GM18519 (cell line): ENCODE data around the gene MAP2K5.
"Not testable (repeated sequence)": the region's sequence is repeated elsewhere in the genome, so short reads cannot be mapped to it uniquely, and the experiment has no call there.

Experiments used
- ATAC-seq: cut with Tn5 transposase; IDR thresholded peaks from one replicate; pipeline ENCODE4 v1.9.1; 2021; ENCODE audit warnings: mild to moderate bottlenecking, moderate library complexity; ENCODE audit not compliant: unreplicated experiment, low FRiP score

Gene MAP2K5

GRCh38 chr15:67646847-67647246 lies 104.3 kb downstream of the MAP2K5 start:
- no peak for ATAC-seq

DNA sequence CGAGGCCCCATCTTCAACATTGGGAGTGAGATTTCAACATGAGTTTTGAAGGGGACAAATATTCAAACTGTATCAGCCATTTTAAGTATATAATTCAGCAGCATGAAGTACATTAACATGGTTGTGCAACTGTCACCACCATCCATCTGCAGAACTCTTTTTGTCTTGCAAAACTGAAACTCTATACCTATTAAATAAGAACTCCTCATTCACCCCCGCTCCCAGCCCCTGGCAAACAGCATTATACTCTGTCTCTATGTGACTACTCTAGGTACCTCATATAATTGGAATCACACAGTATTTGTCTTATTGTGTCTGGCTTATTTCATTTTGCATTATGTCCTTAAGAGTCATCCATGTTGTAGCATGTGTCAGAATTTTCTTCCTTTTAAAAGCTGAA lies 110.1 kb downstream of the MAP2K5 start:
- ATAC-seq = no peak

DNA sequence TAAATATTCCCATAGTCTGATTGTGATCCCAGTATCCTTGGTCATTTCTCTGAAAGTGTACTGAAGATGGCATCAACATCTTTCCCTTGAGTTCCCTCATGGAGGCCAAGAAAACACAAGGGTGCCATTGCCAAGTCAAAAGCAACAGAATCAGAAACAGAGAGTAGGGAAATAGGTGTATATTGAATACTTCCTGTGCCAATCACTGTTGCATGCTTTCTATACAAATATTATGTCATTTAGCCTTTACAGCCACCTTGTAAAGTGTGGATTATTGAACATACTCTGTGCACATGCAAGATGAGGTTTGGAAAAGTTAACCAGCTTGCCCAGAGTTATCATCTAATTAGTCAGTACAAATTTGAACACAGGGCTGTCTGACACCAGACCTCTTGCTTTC lies 117.9 kb downstream of the MAP2K5 start:
- ATAC-seq = no peak

GRCh38 chr15:67660874-67661606 lies 118.5 kb downstream of the MAP2K5 start:
- ATAC-seq = no peak

GRCh38 chr15:67670647-67671305 lies 128.3 kb downstream of the MAP2K5 start:
- no peak for ATAC-seq

- not testable (repeated sequence) for ATAC-seq
Measured at GRCh38 chr15:67672834-67673233, 130.3 kb downstream of the MAP2K5 start.

DNA sequence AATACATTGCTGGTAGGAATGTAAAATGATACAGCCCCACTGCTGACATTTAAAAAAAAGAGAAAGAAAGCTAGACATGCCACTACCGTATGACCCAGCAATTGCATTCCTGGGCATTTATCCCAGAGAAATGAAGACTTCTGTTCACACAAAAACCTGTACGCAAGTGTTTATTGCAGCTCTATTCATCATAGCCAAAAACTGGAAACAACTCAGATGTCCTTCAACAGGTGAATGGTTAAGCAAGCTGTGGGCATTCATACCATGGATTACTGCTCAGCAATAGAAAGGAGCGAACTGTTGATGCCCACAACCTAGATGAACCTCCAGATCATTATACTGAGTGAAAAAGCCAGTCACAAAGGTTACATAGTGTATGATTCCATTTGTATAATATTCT lies 132.5 kb downstream of the MAP2K5 start:
- no peak for ATAC-seq

DNA sequence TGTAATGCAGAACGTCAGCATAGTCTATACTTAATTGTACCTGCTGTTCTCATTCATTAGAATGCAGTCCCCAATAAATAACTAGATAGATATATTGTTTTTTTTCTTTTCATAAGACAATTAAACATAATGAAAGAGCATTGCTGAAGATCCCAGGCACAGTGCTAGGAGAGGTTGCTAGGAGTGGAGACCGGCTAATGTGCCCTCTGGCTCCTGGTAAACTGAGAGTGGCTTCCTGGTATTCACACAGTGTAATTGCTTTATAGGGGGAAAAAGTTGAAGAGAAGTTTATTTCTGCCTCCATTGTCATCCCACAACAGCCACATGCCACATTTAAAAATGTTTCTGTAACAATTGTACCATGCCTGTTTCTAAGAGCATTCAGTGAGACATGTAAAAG lies 135.6 kb downstream of the MAP2K5 start:
- no peak for ATAC-seq

DNA sequence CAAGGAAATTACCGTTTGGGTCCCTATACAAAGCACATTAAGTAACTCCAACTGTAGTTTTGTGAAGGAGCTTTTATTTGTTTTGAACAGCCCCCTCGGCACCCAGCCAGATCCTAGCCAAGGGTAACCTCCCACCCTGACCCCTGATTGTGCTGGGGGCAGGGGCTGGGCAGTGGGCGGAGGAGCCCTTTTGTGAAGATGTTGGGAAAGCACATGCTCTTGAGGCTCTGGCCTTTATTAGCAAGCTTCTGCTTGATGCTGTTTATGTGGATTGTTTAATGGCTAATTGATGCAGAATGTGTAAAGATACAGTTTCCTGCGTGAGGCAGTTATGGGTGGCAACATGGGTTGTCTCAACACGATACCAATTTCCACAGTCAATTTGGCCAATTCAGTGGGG lies 136.5 kb downstream of the MAP2K5 start:
- ATAC-seq = no peak

DNA sequence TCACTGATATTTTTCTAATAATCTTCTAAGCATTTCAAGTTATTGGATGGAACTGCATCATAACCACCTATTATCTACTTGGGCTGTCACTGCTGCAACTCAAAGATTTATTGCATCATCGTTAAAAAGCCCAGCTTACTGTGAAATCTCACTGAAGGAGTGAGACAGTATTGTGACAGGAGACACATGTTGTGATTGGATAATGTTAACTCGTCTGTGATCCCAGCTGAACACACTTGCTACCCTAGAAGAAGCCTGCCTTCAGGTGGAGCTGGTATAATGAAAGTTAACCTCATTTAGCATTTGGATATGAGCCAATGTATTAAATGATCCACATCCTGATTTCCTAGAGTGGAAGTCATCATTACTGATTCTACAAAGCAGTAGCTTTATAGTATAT lies 138.1 kb downstream of the MAP2K5 start:
- no peak for ATAC-seq

DNA sequence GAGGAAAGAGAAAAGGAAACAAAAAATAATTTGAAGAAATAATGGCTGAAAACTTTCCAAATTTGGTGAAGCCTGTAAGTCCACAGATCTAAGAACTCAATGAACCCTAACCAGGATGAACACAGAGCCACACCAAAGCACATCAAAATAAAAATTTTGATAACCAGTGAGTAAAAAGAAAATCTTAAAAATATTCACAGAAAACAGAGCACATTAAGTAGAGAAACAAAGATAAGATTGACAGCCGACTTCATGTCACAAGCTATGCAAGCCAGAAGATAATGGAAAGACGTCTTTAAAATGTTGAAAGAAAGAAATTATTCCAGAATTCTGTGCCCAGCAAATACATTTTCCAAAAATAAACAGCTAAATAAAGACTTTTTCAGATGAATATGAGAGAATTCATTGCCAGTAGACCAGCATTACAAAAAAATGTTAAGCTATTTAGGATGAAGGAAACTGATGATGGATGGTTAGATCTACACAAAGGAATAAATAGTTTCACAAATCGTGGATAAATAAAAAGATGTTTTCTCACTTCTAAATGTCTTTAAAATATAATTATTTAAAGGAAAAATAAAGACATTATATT lies 142.6 kb downstream of the MAP2K5 start:
- ATAC-seq = no peak

GRCh38 chr15:67685716-67686115 lies 143.2 kb downstream of the MAP2K5 start:
- ATAC-seq = no peak

DNA sequence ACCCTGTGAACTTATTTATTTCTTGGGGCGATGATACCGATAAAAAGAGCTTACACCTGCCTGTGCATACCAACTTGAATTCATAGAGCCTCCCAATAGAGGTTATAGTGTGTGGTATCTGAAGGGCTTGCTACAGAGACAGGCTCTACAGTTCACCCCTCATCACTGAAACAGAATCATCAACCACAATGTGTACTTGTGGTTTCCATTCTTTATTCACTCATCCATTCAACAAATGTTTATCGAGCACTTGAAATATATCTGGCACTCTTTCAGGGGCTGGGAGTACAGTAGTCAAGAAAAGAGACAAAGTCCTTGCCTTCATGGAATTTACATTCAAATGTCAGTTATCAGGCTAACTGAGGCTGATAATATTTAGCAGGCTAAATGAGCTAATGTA lies 148.4 kb downstream of the MAP2K5 start:
- ATAC-seq = no peak

- no peak for ATAC-seq
Measured at GRCh38 chr15:67691450-67691849, 148.9 kb downstream of the MAP2K5 start.

- ATAC-seq = no peak
Measured at GRCh38 chr15:67692573-67692972, 150.1 kb downstream of the MAP2K5 start.

- ATAC-seq = no peak
Measured at GRCh38 chr15:67696087-67696486, 153.6 kb downstream of the MAP2K5 start.

- ATAC-seq = no peak
Measured at GRCh38 chr15:67700023-67700422, 157.5 kb downstream of the MAP2K5 start.

DNA sequence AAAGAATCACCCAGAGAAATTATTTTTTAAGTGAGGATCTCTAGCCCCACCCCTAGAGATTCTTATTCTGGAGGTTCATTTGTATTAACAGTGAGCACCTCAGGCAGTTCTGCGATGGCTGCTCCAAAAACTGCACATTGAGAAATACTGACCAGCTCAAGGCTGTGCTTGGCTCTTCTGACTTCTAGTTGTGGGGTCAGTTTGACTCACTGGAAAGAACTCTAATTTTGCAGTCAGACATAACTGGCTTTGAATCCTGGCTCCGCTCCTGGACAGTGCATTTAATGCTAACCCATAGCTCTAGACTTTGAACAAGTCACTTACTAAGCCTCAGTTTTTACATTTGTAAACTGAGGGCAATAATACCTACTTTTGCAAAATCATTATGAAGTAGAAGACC lies 159.2 kb downstream of the MAP2K5 start:
- no peak for ATAC-seq

DNA sequence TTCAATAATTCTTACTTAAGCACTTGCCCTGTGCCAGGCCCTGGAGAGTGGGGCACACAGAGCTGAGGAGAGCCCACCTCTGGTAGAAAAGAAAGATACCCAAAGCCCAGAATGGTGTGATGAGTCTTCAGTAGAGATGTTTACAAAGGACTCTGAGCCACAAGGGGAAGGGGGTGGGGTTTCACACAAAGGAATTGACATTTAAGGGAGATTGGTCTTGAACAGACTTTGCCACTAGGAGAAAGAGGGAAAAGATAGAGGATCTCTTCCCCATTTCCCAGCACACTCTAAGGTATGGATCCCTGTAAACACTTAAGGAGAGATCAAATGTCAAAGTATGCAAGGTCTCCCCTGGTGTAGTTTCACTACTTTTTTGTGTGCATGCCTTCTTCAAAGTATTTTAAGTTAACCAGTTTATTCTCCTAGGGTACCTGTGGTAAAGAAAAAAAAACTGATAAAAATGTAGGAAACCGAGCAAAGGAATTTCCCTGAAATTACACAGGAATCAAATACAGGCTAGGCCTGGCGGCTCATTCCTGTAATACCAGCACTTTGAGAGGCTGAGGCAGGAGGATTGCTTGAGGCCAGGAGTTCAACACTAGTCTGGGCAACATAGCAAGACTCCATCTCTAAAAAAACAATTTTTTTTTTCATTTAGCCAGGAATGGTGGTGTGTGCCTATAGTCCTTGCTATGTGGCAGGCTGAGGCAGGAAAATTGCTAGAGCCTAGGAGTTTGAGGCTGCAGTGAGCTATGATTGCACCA lies 165.2 kb downstream of the MAP2K5 start:
- no peak for ATAC-seq

GRCh38 chr15:67708500-67708899 lies 166.0 kb downstream of the MAP2K5 start:
- no peak for ATAC-seq

DNA sequence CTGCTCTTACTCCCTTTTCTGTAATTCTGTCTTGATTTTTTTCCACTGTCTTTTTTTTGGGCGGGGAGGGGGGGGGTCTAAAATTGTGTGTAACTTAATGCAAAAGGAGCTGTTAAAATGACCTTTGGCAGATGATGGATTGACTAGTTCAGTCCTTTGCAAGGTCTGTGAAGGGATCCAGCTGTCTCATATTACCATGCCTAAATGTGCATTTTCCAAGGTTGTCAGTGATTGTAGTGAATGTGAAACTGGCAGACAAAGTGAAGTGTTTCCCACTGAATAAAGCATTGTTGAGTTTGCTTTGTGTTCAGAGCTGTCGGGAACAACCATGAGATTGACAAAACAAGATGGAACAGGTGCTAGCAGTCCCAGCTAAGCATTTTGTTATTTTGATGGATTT lies 172.7 kb downstream of the MAP2K5 start:
- ATAC-seq = no peak
